Measurements from ENCODE around the gene PRICKLE1.

PRICKLE1 gene

GRCh38 chr12:42608196-42608825 is 18.8 kb upstream of the PRICKLE1 start:
- TF ChIP-seq REST (IDR thresholded peaks at IDR 0.05; ENCODE audit: insufficient read depth in 1 of 2, low read depth in 2 of 2, low read length in 2 of 2) (no peak), SIN3A (IDR thresholded peaks at IDR 0.05; ENCODE audit: borderline replicate concordance, insufficient read depth, low read length) (no peak), FOXP2 (optimal IDR thresholded peaks at IDR 0.05; ENCODE audit: borderline replicate concordance, extremely low read depth, extremely low read length, insufficient read depth) (no peak), TAF1 (IDR thresholded peaks at IDR 0.05; ENCODE audit: borderline replicate concordance, insufficient read depth, low read length) (no peak), POLR2AphosphoS5 (IDR thresholded peaks at IDR 0.05; ENCODE audit: low read depth, low read length) (no peak)

- TF ChIP-seq SIN3A (IDR thresholded peaks at IDR 0.05; ENCODE audit: borderline replicate concordance, insufficient read depth, low read length) (no peak), POLR2AphosphoS5 (IDR thresholded peaks at IDR 0.05; ENCODE audit: low read depth, low read length) (no peak), FOXP2 (optimal IDR thresholded peaks at IDR 0.05; ENCODE audit: borderline replicate concordance, extremely low read depth, extremely low read length, insufficient read depth) (no peak), TAF1 (IDR thresholded peaks at IDR 0.05; ENCODE audit: borderline replicate concordance, insufficient read depth, low read length) (no peak), REST (IDR thresholded peaks at IDR 0.05; ENCODE audit: insufficient read depth in 1 of 2, low read depth in 2 of 2, low read length in 2 of 2) (no peak)
Observed at GRCh38 chr12:42607584-42608058, 18.1 kb upstream of the PRICKLE1 start.

GRCh38 chr12:42606471-42606870 is 16.9 kb upstream of the PRICKLE1 start:
- TF ChIP-seq REST (IDR thresholded peaks at IDR 0.05; ENCODE audit: insufficient read depth in 1 of 2, low read depth in 2 of 2, low read length in 2 of 2) (no peak), TAF1 (IDR thresholded peaks at IDR 0.05; ENCODE audit: borderline replicate concordance, insufficient read depth, low read length) (no peak), FOXP2 (optimal IDR thresholded peaks at IDR 0.05; ENCODE audit: borderline replicate concordance, extremely low read depth, extremely low read length, insufficient read depth) (no peak), POLR2AphosphoS5 (IDR thresholded peaks at IDR 0.05; ENCODE audit: low read depth, low read length) (no peak), SIN3A (IDR thresholded peaks at IDR 0.05; ENCODE audit: borderline replicate concordance, insufficient read depth, low read length) (no peak)

- no peak for TF ChIP-seq TAF1 (IDR thresholded peaks at IDR 0.05; ENCODE audit: borderline replicate concordance, insufficient read depth, low read length)
- no peak for TF ChIP-seq FOXP2 (optimal IDR thresholded peaks at IDR 0.05; ENCODE audit: borderline replicate concordance, extremely low read depth, extremely low read length, insufficient read depth)
- TF ChIP-seq POLR2AphosphoS5 (IDR thresholded peaks at IDR 0.05; ENCODE audit: low read depth, low read length) = no peak
- no peak for TF ChIP-seq SIN3A (IDR thresholded peaks at IDR 0.05; ENCODE audit: borderline replicate concordance, insufficient read depth, low read length)
Observed at GRCh38 chr12:42605685-42606084, 16.1 kb upstream of the PRICKLE1 start.

DNA sequence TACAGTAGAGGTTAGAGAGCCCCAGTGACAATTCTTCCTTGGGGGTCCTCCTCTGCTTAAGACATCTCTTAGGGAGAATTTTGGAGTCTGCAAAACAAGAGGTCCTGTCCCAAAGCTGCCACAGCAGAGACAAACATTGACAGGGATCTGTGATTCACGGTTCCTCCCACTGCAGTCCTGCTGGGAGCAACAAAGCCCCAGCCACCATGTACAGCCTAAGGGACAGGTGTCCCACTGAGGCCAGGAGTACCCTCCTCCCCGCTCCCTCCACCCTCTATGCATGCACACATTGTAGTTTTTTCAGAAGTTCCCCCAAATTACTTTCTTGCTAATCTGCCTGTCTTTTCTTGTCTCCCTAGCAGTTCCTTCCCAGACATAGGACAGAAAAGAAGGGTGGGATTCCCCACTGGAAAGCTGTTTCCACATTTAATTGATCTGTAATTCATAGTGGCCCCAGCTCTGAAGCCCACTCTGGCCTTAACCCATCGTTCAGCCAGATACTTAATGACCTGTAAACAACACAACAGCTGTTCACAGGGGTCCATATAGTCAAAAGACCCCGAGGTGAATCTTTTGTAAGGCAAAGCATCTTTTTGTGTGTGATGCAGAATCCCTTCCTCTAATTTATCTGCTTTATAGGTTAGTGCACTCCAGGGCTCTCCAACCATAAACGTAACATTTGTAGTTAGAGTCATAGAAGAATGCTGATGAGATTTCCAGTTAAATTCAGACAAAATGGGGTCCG is 13.9 kb upstream of the PRICKLE1 start:
- TF ChIP-seq SIN3A (IDR thresholded peaks at IDR 0.05; ENCODE audit: borderline replicate concordance, insufficient read depth, low read length) = no peak
- no peak for TF ChIP-seq FOXP2 (optimal IDR thresholded peaks at IDR 0.05; ENCODE audit: borderline replicate concordance, extremely low read depth, extremely low read length, insufficient read depth)
- no peak for TF ChIP-seq TAF1 (IDR thresholded peaks at IDR 0.05; ENCODE audit: borderline replicate concordance, insufficient read depth, low read length)
- no peak for TF ChIP-seq REST (IDR thresholded peaks at IDR 0.05; ENCODE audit: insufficient read depth in 1 of 2, low read depth in 2 of 2, low read length in 2 of 2)
- no peak for TF ChIP-seq POLR2AphosphoS5 (IDR thresholded peaks at IDR 0.05; ENCODE audit: low read depth, low read length)
